GM21528 (cell line): ENCODE measurements around the gene SYT7.

ENCODE experiments used
- ATAC-seq: cut with Tn5 transposase; IDR thresholded peaks from one replicate; pipeline ENCODE4 v1.9.1; 2021; ENCODE audit warnings: mild to moderate bottlenecking, moderate library complexity; ENCODE audit not compliant: unreplicated experiment, low FRiP score

Gene SYT7

GRCh38 chr11:61503135-61503770, 77.6 kb downstream of the SYT7 start:
- no peak for ATAC-seq

- no peak for ATAC-seq
Measured at GRCh38 chr11:61502522-61502921, 78.4 kb downstream of the SYT7 start.

- no peak for ATAC-seq
Measured at GRCh38 chr11:61499816-61500491, 80.9 kb downstream of the SYT7 start.

- ATAC-seq: no peak
Measured at GRCh38 chr11:61498767-61499341, 82.0 kb downstream of the SYT7 start.

GRCh38 chr11:61497876-61498275, 83.0 kb downstream of the SYT7 start:
- ATAC-seq: no peak

- no peak for ATAC-seq
Measured at GRCh38 chr11:61497473-61497872, 83.4 kb downstream of the SYT7 start.

- no peak for ATAC-seq
Measured at GRCh38 chr11:61496602-61497400, 84.1 kb downstream of the SYT7 start.

GRCh38 chr11:61495801-61496601, 84.9 kb downstream of the SYT7 start:
- no peak for ATAC-seq

- ATAC-seq: no peak
Measured at GRCh38 chr11:61494381-61494961, 86.4 kb downstream of the SYT7 start.

- ATAC-seq: no peak
Measured at GRCh38 chr11:61491736-61492395, 89.0 kb downstream of the SYT7 start.

GRCh38 chr11:61489833-61490721, 90.8 kb downstream of the SYT7 start:
- no peak for ATAC-seq

- ATAC-seq: no peak
Measured at GRCh38 chr11:61488651-61489291, 92.1 kb downstream of the SYT7 start.

GRCh38 chr11:61487342-61488025, 93.4 kb downstream of the SYT7 start:
- ATAC-seq: no peak

GRCh38 chr11:61486779-61487178, 94.1 kb downstream of the SYT7 start:
- no peak for ATAC-seq

- no peak for ATAC-seq
Measured at GRCh38 chr11:61486011-61486620, 94.8 kb downstream of the SYT7 start.

- ATAC-seq: no peak
Measured at GRCh38 chr11:61485080-61485479, 95.8 kb downstream of the SYT7 start.

GRCh38 chr11:61484541-61484940, 96.3 kb downstream of the SYT7 start:
- no peak for ATAC-seq
